ENCODE measurements around the gene SH3RF1.

SH3RF1 gene

DNA sequence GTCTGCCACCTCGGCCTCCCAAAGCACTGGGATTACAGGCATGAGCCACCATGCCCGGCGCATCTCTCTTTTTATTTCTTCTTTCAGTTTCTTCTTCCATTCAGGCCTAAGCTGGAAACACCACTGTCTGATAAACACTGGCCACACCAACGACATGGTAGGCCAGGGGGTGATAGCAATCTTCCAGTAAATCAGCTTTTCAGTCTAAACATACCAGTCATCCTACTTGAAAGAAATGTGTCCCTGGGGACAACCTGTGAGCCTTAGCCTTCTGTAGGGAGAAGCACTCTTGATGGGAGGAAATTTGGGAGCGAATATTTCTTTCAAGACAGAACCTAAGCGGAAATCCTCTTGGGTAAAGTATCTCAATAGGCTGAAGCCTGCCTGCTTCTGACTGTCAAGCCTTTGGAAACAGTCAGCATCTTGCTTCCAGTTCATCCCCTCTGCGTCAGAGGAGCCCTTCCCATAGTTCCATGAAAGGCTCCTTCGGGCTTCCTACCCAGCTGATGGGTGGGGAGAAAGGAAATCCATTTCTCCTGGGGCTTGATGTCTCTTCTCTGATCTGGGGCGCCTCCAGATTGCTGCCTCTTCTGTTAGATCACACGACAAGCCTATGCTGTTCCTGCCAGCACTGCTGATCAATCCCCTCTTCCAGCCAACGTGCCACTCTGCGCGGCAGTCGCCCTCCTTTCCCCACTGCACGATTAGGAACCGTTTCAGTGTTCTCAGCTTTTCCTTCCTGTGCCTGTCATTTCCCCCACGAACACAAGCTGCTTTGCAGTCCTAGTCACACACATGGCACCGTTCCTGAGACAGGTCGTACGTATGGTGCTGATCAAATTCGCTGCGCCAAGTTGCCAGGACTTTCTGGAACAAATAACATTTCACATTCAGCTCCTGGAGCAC is 211.2 kb downstream of the SH3RF1 start:
- DNase-seq, result no peak

DNA sequence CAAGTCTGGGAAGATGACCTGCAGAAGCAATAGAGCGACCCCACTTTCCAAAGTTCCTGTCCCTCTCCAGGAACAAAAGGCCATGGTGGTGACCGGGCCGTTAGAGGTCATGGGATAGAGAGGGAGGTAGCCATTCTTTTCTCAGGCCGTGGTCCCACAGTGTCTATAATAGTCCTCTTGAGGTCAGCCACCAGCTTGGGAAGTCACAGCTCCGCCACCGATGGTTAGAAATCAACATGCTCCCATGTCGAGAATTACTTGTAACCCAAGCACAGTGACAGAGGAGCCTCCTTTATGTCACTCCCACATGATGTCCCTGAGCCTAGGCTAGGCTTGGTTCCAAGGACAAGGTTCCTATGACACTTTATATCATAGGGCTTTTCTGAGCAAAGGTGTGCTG is 212.4 kb downstream of the SH3RF1 start:
- no peak for DNase-seq

DNA sequence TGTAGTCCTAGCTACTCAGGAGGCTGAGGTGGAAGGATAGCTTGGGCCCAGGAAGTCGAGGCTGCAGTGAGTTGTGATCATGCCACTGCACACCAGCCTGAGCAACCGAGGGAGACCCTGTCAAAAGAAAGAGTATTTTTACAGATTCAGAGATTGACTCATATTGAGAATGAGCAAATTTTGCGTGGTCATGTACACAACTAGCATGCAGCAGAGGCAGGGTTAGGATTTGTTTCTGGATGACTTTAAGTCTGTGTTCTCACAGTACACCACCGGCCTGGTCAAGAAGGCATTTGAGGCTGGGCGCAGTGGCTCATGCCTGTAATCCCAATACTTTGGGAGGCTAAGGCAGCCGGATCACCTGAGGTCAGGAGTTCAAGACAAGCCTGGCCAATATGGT is 215.9 kb downstream of the SH3RF1 start:
- DNase-seq, result no peak

DNA sequence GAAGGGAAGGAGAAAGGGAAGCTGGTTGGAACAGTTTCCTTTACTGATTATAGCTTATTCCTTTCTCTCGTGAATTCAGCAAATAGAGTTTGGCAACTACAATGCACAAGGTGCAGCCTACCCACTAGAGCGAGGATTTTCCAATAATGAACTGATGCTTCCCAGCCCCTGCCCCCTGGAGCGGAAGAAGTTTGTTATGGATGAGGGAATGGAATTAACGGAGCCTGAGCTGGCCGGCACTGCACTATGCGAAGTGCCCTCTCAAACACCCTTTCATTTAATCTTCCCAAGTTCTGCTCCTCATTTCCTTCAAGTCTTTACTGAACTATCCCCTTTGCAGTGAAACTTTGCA is 218.2 kb downstream of the SH3RF1 start:
- DNase-seq, result no peak

DNA sequence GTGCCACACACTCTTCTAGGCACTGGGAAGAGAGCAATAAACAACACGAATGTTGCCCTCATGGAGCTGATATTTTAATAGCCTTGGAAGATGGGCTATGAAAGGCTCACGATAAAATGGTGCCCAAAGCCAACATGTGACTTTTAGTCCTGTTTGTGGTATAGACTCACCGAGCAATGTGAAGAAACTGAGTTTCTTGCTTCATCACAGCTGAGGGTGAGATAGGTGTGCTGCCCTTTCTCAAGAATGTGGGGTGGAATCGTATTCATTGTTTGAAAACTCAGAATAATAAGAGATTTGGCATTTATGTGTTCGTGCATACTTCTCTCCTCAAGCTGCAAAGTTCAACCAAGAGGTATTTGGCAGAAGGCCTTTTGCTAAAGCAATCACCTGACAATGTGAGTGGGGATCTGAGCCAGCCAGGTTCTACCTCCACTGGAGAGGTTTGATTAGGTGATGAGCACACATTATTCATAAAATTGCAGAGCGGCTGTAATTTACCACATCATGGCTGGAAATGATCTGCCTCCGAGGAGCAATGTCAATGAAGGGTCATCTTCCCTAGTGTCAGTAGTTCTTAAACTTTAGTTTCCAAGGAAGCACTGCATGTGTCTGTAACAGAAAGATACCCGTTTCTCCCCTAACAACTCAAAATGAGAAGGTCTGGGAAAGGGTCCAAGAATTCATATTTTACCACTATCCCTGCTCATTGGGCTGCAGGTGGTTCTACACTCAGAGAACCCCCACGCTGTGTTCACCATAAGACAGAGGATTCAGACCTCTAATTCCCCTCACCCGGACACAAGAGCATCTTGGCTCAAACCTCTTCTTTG is 218.8 kb downstream of the SH3RF1 start:
- no peak for DNase-seq

DNA sequence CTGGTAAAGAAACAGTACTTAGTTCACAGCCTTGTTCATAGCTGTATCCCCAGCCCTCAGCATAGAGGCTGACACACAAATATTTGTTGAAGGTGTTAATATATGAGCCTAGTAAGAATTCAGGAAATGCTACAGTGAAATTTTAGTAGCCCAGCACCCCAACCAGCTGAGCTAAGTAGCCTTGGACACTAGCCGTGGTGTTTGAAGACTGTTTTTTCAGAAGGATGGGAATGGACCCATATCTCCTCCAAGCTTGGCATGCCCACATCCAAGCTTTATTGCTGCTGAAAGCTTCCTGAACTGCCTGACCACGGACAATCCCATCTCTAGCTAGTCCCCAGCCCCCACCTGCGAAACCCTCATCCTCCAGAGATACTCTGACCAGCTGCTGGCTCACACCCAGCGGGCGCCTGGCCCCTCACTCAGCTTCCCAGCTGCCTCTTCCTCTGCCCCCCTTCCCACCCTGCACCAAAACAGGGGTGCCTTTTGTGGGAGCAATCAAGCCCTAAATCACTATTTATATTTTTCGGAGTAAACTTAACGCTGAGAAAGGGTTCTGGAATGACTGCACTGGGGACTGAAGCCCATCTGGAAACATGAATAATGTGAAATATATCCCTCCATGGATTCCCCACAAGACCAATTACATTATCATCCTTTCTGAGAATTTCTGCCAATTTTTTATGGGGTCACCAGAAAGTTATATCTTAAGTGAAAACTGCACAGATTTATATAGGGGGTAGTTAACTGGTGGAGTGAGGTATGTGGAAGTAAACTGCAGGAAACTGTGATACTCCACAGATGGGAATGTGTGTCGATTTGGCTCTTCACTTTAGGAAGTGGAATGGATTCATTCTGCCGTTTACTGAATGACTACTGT is 219.6 kb downstream of the SH3RF1 start:
- no peak for DNase-seq

DNA sequence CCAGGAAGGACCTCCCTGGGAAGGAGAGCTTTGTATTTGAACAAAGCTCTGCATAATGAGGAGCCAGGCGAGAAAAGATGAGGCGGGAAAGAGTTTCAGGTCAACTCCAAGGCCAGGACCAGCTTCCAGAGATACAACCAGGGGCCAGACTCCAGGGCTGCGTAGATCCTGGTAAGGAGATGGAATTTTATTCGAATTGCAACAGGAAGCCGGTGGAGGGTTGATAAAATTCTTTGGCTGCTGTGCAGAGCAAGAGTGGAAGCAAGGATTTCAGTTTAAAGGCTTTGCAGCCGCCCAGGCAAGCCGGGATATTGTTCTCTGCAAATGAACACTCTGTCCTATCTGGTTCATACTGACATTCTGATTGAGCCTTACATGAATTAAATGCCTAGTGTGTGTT is 220.5 kb downstream of the SH3RF1 start:
- no peak for DNase-seq

DNA sequence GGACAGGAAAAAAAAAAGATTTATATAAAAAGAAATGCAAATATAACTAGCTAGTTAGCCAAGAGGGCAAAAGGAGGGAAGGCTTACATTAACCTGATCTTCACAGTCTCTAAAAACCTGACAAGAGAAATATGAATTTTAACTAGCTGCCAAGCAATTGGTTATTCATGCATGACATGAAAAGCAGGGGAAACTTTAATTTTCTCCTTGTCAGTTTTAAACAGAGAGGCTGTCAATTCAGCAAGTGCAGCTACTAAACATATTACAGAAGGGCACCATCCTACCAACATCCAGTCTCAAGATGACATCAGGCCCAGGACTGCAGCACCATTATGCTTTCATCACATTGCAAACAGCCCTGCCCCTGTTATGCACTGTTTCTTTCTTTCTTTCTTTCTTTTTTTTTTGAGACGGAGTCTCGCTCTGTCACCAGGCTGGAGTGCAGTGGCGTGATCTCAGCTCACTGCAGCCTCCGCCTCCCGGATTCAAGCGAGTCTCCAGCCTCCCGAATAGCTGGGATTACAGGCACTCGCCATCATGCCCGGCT is 221.8 kb downstream of the SH3RF1 start:
- no peak for DNase-seq

DNA sequence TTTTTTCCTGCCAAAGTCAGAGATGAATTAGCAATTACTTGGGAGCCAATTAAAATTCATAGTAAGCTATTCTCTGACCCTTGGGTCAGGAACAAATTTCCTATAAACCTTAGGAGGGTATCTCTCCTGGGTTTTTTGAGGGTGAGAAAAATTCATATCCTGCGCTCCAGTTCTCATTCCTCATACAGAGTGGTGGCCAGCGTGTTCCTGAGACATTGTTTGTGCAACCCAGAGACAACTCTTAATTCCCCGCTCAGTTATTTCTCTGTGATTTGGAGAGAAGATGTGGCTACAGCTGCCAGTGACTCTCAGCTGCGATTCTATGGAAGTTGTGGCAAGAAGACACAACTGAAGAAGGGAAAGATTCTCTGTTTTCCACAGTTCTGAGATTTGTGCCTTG is 222.8 kb downstream of the SH3RF1 start:
- no peak for DNase-seq

DNA sequence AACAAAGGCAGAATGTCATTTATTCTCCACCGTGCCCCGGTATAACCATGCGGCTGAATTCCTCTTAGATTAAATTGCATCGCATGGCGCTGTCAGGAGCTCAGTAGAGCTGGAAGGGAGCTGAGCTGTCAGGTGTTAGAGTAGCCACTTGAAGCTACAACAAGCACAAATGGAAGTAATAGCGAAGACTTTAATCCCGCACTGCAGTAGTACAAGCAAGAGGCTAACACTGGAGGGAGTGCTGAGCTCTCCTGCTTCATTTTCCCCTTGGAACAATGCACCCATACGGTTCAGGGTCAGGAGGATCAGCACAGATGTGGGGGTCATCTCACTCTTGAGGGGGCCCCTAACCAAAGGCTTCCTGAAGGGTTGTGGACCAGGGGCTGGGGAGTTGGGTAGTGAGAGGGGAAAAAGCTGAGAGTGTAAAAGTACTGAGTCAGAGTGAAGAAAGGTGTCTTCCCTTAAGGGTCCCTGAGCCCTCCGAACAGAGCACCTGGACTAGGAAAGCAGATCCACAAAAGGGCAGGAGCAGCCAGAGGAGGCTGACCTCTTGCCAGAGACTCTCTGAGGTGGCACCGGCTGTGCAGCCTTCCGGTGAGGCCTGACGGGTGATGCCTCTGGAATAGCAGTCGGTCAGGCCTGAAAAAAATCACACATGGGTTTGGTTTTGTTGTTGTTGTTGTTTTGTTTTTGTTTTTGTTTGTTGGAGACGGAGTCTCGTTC is 224.7 kb downstream of the SH3RF1 start:
- no peak for DNase-seq

DNA sequence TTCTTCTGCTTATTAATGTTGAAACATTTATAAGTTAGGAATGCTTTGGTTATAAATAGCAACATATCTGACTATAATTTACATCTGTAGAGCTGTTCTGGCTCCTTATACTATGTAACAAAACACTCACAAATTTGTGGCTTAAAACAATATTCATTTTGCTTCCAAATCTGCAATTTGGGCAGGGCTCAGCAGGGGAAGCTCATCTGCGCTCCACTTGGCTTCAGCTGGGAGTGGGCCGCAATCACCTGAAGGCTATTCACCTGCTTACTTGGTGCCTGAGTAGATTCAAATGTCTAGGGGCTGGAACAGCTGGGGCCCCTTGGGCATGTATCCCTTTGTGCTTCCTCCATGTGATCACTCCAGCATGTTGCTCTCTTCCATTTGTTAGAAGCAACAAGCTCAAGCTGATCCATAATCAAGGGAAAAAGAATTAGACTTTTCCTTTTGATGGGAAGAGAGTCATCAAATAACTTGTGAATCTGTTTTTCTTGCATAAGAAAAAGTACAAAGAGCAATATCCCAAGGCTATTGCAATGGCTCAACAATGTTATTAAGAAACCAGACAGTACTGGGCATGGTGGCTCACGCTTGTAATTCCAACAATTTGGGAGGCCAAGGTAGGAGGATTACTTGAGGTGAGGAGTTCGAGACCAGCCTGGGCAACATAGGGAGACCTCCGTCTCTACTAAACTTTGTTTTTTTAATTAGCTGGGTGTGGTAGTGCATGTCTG is 225.9 kb downstream of the SH3RF1 start:
- no peak for DNase-seq
